K562 (cell line): ENCODE measurements around the gene XRN2. TPM values are rescaled to one million over a fixed set of nuclear protein-coding genes. Genes with fewer than 3 reads are reported as not detected.

Experiments
- ATAC-seq: fragments of 200-7000 bp; cut with Tn5 transposase; 3 replicates; pipeline ENCODE4 v1.9.1; 2020; ENCODE audit warnings: moderate library complexity
- BruUV-seq: library from RNA; stranded (reverse); fragments of 400-500 nt; replicated peaks from 2 replicates; lab custom pipeline; 2021; lab: Mats Ljungman, UMichigan
- CTCF ChIA-PET: fragments of 300-600 bp; formaldehyde crosslinking; extraction: SDS; loops from one replicate; lab custom pipeline; 2021; ENCODE audit warnings: low intra/inter-chr PET ratio; lab: Yijun Ruan, JAX
- POLR2A ChIA-PET: fragments of 300-600, 350-650 bp; sonication (Branson Sonifier 250); formaldehyde crosslinking; extraction: SDS; loops from one replicate; lab custom pipeline; 2021; ENCODE audit warnings: antibody characterized with exemption, inconsistent platforms; lab: Yijun Ruan, JAX
- DNase-seq, 4 experiments: peaks; one replicate each; pipeline versions ENCODE4 v3.0.0 to v3.0.0-alpha.2; 2011 to 2018; ENCODE audit warnings: low spot score in 3 of 4, mixed read lengths in 3 of 4; ENCODE audit errors: extremely low read depth in 1 of 4
- FAIRE-seq: peaks from 2 replicates; lab custom pipeline; 2011; peaks lifted over from hg19 to GRCh38; lab: Jason Lieb, UNC
- H2AFZ ChIP-seq: 2 replicates; pipeline ENCODE4 v1.6.0; 2011; ENCODE audit warnings: low read depth, low read length, control low read depth, inconsistent platforms
- H3K27ac ChIP-seq: fragments of 200-600 bp; 3 replicates; pipeline ENCODE4 v1.8.0; 2011; ENCODE audit warnings: low read depth, mild to moderate bottlenecking, control low read depth, inconsistent platforms, low read length, moderate library complexity, mixed read lengths; ENCODE audit errors: extremely low read depth
- H3K27me3 ChIP-seq, 2 experiments: fragments of 300-600 bp in 1 of 2; 2 replicates in 1 of 2; 3 replicates in 1 of 2; pipeline versions ENCODE4 v1.6.0 to v1.8.0; 2011; ENCODE audit warnings: inconsistent platforms in 2 of 2, low read length in 2 of 2, mild to moderate bottlenecking in 1 of 2, mixed read lengths in 1 of 2, moderate library complexity in 1 of 2; ENCODE audit not compliant: control insufficient read depth in 2 of 2, insufficient read depth in 2 of 2
- H3K36me3 ChIP-seq: fragments of 300-600 bp; 3 replicates; pipeline ENCODE4 v1.8.0; 2011; ENCODE audit warnings: mild to moderate bottlenecking, low read length, inconsistent platforms; ENCODE audit not compliant: control insufficient read depth, insufficient read depth
- H3K4me1 ChIP-seq, 2 experiments: fragments of 200-600 bp in 1 of 2; replicated peaks in 1 of 2; 2 replicates in 1 of 2; 3 replicates in 1 of 2; pipeline versions ENCODE4 v1.5.1 to v1.8.0; 2011; ENCODE audit warnings: inconsistent platforms in 2 of 2, low read length in 2 of 2, mild to moderate bottlenecking in 1 of 2, mixed read lengths in 1 of 2, moderate library complexity in 1 of 2; ENCODE audit not compliant: control insufficient read depth in 2 of 2, insufficient read depth in 2 of 2
- H3K4me2 ChIP-seq: 2 replicates; pipeline ENCODE4 v1.6.1; 2011; ENCODE audit warnings: low read length, control low read depth, inconsistent platforms, mixed read lengths; ENCODE audit not compliant: insufficient read depth
- H3K4me3 ChIP-seq: fragments of 200-600 bp; sonication (generic), shearing (Covaris generic); 2 replicates; pipeline ENCODE4 v1.5.1; 2016; ENCODE audit warnings: control low read depth, inconsistent platforms
- H3K79me2 ChIP-seq: fragments of 200-600 bp; 3 replicates; pipeline ENCODE4 v1.8.0; 2011; ENCODE audit warnings: low read length, inconsistent platforms; ENCODE audit not compliant: control insufficient read depth, insufficient read depth
- H3K9ac ChIP-seq, 2 experiments: 2 replicates each; pipeline versions ENCODE4 v1.6.0 to v1.6.1; 2011; ENCODE audit warnings: low read depth in 2 of 2, low read length in 2 of 2, control low read depth in 1 of 2, inconsistent platforms in 1 of 2, mild to moderate bottlenecking in 1 of 2, mixed read lengths in 1 of 2; ENCODE audit not compliant: insufficient read depth in 1 of 2
- H3K9me1 ChIP-seq: one replicate; pipeline ENCODE4 v1.6.0; 2011; ENCODE audit warnings: inconsistent platforms, mild to moderate bottlenecking, low read length, moderate library complexity; ENCODE audit not compliant: control insufficient read depth, insufficient read depth
- H3K9me3 ChIP-seq: replicated peaks from 2 replicates; pipeline ENCODE4 v1.5.1; 2011; ENCODE audit warnings: low read depth, low read length, inconsistent platforms; ENCODE audit not compliant: control insufficient read depth, insufficient read depth
- H4K20me1 ChIP-seq: replicated peaks from 2 replicates; pipeline ENCODE4 v1.6.1; 2011; ENCODE audit warnings: low read length, inconsistent platforms, mixed read lengths; ENCODE audit not compliant: control insufficient read depth, insufficient read depth
- DIDO1 ChIP-seq: fragments of 450-650 bp; IDR thresholded peaks from 2 replicates; pipeline ENCODE4 v1.6.1; 2016; ENCODE audit warnings: low read depth, missing biosample characterization, missing genetic modification characterization
- KDM2B ChIP-seq: fragments of 250-450 bp; sonication (Bioruptor Pico); IDR thresholded peaks from 2 replicates; pipeline ENCODE4 v1.8.0; 2021; ENCODE audit warnings: mild to moderate bottlenecking, moderate library complexity
- NEUROD1 ChIP-seq: fragments of 150-350 bp; IDR thresholded peaks from 2 replicates; pipeline ENCODE4 v1.6.1; 2014; ENCODE audit warnings: borderline replicate concordance, low read length, low read depth; ENCODE audit not compliant: partially characterized antibody
- PURB ChIP-seq: sonication (generic); formaldehyde crosslinking; IDR thresholded peaks from 2 replicates; pipeline ENCODE4 v1.9.0; 2021; ENCODE audit warnings: low read depth, mild to moderate bottlenecking, missing genetic modification reagents
- RBM39 ChIP-seq: fragments of 200-400 bp; formaldehyde crosslinking; optimal IDR thresholded peaks from 2 replicates; pipeline ENCODE3; 2018; ENCODE audit warnings: low read depth, low read length
- SLC30A9 ChIP-seq: fragments of 250-450 bp; sonication (Bioruptor Pico); IDR thresholded peaks from 2 replicates; pipeline ENCODE4 v1.8.0; 2022; ENCODE audit warnings: mild to moderate bottlenecking, moderate library complexity
- ZNF347 ChIP-seq: fragments of 450-650 bp; formaldehyde crosslinking; IDR thresholded peaks from 2 replicates; pipeline ENCODE4 v1.4.0; 2020; ENCODE audit warnings: low read depth, mild to moderate bottlenecking, moderate library complexity
- WGBS: fragments of 100-300 bp; shearing (Covaris generic); methylation state at CpG from one replicate; pipeline ENCODE4 v1.1.6; 2016; ENCODE audit warnings: low coverage, mixed read lengths; ENCODE audit not compliant: insufficient coverage; ENCODE audit errors: missing lambda C conversion rate; 5-methylcytosine and 5-hydroxymethylcytosine counted together
- in situ Hi-C: fragments of 300-500 bp; cut with MboI; formaldehyde crosslinking; loops from 4 replicates; pipeline ENCODE4 v1.15.0; 2018; ENCODE audit warnings: inconsistent platforms, mixed read lengths
- intact Hi-C: fragments of 100-400 bp; cut with micrococcal nuclease; formaldehyde crosslinking; loops from 2 replicates; pipeline ENCODE4 v1.14.2; 2022
- polyA plus RNA-seq, 8 experiments: library from polyadenylated mRNA; depleted of rRNA in 4 of 8; stranded (reverse) in 5 of 8; unstranded in 3 of 8; fragments of >200 nt; fragmentation: Nextera tagmentation in 2 of 8; fragmentation: Illumina TruSeq in 1 of 8; extraction: Ambion mirVana in 2 of 8; extraction: Trizol in 1 of 8; gene quantifications; 2 replicates each; pipeline versions ENCODE4 v1.2.1 to v1.2.3, GENCODE V29; 2011 to 2014; ENCODE audit warnings: inconsistent platforms in 1 of 8, missing spikeins in 1 of 8
- total RNA-seq, 7 experiments: library from RNA; depleted of rRNA in 6 of 7; stranded (reverse); fragments of >200 nt in 6 of 7; fragmentation: Illumina TruSeq in 2 of 7; extraction: Trizol in 2 of 7; gene quantifications; 2 replicates each; pipeline versions ENCODE4 v1.2.1 to v1.2.3, GENCODE V29; 2011 to 2021; ENCODE audit warnings: low replicate concordance in 1 of 7
- TF ChIP-seq, protein P1 (sequence below): fragments of 250-450 bp; sonication (Bioruptor Pico); IDR thresholded peaks from 2 replicates; pipeline ENCODE4 v1.4.0; 2020; ENCODE audit warnings: mild to moderate bottlenecking, moderate library complexity, borderline replicate concordance
- TF ChIP-seq, protein P2 (sequence below): fragments of 200-600 bp; sonication (generic); IDR thresholded peaks from one replicate; pipeline ENCODE4 v1.6.1; 2012; ENCODE audit warnings: mild to moderate bottlenecking, low read depth, low read length, inconsistent platforms

XRN2 gene
- total and polyA plus RNA-seq, 9 of the 15 experiments (the other 6 are each of a cell fraction or from before 2014, with no cell fraction given) = 41.8 to 67.3 (median 51.4) TPM

DNA sequence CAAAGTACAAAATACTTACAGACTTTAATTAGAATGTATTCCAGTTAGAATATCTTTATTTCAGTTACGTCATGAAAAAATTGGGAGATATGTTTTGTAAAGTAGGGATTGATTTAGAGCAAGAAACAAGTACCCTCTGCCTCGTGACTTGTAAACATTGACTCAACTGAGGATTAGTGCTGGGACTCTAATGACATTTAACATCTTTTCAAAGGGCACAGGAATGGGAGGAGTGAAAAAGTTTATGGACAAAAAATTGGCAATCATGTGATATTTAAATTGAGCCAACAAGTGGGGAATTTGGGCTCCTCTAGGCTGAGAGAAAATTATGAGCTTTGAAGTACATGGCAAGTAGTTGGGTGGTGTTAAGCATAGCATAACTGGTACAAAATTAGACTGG is 68.9 kb downstream of the XRN2 start:
- no peak overlapping the region for H3K9ac ChIP-seq
- H3K4me1 ChIP-seq = no peaks in the 10 kb centered on the region
- CTCF ChIA-PET = no interaction called here
- POLR2A ChIA-PET = no interaction called here
- in situ Hi-C loops = no loop called here
- ATAC-seq (no peak), DNase-seq (no peak), FAIRE-seq (no peak)
- 84% methylated on average over 2 of the region's 2 CpGs for WGBS
- H3K9me1 ChIP-seq = no peaks in the 10 kb centered on the region
- intact Hi-C loops = no loop called here
- peaks cover 9% of the 10 kb centered on the region; the same call in 2 of the 3 replicates for H3K79me2 ChIP-seq
- no peaks in the 10 kb centered on the region; the same call in 1 of the 2 replicates for H3K9me3 ChIP-seq
- H2AFZ ChIP-seq = no peak overlapping the region
- H4K20me1 ChIP-seq = no peaks in the 10 kb centered on the region
- H3K27me3 ChIP-seq = no peaks in the 10 kb centered on the region
- peaks cover 39% of the 10 kb centered on the region for H3K36me3 ChIP-seq
- no peak overlapping the region for H3K4me2 ChIP-seq
- no peak overlapping the region for H3K4me3 ChIP-seq
- BruUV-seq = no TSS peak
- no peak overlapping the region for H3K27ac ChIP-seq
- TF ChIP-seq RBM39 = no peak
- no peak for TF ChIP-seq NEUROD1
- TF ChIP-seq PURB (CRISPR knock-in tag) = no peak
- no peak for TF ChIP-seq KDM2B (CRISPR knock-in tag)
- TF ChIP-seq, protein P1, sequence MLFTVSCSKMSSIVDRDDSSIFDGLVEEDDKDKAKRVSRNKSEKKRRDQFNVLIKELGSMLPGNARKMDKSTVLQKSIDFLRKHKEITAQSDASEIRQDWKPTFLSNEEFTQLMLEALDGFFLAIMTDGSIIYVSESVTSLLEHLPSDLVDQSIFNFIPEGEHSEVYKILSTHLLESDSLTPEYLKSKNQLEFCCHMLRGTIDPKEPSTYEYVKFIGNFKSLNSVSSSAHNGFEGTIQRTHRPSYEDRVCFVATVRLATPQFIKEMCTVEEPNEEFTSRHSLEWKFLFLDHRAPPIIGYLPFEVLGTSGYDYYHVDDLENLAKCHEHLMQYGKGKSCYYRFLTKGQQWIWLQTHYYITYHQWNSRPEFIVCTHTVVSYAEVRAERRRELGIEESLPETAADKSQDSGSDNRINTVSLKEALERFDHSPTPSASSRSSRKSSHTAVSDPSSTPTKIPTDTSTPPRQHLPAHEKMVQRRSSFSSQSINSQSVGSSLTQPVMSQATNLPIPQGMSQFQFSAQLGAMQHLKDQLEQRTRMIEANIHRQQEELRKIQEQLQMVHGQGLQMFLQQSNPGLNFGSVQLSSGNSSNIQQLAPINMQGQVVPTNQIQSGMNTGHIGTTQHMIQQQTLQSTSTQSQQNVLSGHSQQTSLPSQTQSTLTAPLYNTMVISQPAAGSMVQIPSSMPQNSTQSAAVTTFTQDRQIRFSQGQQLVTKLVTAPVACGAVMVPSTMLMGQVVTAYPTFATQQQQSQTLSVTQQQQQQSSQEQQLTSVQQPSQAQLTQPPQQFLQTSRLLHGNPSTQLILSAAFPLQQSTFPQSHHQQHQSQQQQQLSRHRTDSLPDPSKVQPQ = no peak
- TF ChIP-seq ZNF347 (CRISPR knock-in tag) = no peak
- TF ChIP-seq, protein P2, sequence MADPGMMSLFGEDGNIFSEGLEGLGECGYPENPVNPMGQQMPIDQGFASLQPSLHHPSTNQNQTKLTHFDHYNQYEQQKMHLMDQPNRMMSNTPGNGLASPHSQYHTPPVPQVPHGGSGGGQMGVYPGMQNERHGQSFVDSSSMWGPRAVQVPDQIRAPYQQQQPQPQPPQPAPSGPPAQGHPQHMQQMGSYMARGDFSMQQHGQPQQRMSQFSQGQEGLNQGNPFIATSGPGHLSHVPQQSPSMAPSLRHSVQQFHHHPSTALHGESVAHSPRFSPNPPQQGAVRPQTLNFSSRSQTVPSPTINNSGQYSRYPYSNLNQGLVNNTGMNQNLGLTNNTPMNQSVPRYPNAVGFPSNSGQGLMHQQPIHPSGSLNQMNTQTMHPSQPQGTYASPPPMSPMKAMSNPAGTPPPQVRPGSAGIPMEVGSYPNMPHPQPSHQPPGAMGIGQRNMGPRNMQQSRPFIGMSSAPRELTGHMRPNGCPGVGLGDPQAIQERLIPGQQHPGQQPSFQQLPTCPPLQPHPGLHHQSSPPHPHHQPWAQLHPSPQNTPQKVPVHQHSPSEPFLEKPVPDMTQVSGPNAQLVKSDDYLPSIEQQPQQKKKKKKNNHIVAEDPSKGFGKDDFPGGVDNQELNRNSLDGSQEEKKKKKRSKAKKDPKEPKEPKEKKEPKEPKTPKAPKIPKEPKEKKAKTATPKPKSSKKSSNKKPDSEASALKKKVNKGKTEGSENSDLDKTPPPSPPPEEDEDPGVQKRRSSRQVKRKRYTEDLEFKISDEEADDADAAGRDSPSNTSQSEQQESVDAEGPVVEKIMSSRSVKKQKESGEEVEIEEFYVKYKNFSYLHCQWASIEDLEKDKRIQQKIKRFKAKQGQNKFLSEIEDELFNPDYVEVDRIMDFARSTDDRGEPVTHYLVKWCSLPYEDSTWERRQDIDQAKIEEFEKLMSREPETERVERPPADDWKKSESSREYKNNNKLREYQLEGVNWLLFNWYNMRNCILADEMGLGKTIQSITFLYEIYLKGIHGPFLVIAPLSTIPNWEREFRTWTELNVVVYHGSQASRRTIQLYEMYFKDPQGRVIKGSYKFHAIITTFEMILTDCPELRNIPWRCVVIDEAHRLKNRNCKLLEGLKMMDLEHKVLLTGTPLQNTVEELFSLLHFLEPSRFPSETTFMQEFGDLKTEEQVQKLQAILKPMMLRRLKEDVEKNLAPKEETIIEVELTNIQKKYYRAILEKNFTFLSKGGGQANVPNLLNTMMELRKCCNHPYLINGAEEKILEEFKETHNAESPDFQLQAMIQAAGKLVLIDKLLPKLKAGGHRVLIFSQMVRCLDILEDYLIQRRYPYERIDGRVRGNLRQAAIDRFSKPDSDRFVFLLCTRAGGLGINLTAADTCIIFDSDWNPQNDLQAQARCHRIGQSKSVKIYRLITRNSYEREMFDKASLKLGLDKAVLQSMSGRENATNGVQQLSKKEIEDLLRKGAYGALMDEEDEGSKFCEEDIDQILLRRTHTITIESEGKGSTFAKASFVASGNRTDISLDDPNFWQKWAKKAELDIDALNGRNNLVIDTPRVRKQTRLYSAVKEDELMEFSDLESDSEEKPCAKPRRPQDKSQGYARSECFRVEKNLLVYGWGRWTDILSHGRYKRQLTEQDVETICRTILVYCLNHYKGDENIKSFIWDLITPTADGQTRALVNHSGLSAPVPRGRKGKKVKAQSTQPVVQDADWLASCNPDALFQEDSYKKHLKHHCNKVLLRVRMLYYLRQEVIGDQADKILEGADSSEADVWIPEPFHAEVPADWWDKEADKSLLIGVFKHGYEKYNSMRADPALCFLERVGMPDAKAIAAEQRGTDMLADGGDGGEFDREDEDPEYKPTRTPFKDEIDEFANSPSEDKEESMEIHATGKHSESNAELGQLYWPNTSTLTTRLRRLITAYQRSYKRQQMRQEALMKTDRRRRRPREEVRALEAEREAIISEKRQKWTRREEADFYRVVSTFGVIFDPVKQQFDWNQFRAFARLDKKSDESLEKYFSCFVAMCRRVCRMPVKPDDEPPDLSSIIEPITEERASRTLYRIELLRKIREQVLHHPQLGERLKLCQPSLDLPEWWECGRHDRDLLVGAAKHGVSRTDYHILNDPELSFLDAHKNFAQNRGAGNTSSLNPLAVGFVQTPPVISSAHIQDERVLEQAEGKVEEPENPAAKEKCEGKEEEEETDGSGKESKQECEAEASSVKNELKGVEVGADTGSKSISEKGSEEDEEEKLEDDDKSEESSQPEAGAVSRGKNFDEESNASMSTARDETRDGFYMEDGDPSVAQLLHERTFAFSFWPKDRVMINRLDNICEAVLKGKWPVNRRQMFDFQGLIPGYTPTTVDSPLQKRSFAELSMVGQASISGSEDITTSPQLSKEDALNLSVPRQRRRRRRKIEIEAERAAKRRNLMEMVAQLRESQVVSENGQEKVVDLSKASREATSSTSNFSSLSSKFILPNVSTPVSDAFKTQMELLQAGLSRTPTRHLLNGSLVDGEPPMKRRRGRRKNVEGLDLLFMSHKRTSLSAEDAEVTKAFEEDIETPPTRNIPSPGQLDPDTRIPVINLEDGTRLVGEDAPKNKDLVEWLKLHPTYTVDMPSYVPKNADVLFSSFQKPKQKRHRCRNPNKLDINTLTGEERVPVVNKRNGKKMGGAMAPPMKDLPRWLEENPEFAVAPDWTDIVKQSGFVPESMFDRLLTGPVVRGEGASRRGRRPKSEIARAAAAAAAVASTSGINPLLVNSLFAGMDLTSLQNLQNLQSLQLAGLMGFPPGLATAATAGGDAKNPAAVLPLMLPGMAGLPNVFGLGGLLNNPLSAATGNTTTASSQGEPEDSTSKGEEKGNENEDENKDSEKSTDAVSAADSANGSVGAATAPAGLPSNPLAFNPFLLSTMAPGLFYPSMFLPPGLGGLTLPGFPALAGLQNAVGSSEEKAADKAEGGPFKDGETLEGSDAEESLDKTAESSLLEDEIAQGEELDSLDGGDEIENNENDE = no peak
- no peak for TF ChIP-seq DIDO1 (tag)
- no peak for TF ChIP-seq SLC30A9 (CRISPR knock-in tag)
